ENCODE data around the gene ZBTB8OS.
"Not testable (repeated sequence)": the region's sequence is repeated elsewhere in the genome, so short reads cannot be mapped to it uniquely, and the experiment has no call there.

The ZBTB8OS gene
- total RNA-seq, result 6.2 to 24.0 (median 14.7) reads per million in 17 experiments

GRCh38 chr1:32650248-32650751 lies at the start of gene ZBTB8OS:
Gene ZBTB8OS, minus strand, starts transcription at chr1:32650550. Its CDS starts 21 bp downstream, at chr1:32650529.
- DNase-seq, result peak; percentile 95 to 99 (median 96)

- not testable (repeated sequence) for DNase-seq
Observed at GRCh38 chr1:32696996-32697395, 46.6 kb upstream of the ZBTB8OS start.

- DNase-seq, result no peak
Observed at GRCh38 chr1:32696041-32696440, 45.7 kb upstream of the ZBTB8OS start.

GRCh38 chr1:32695098-32695904 lies 45.0 kb upstream of the ZBTB8OS start:
- DNase-seq, result peak in 3 of 4 experiments; percentile 37 to 78 (median 46)

- no peak for DNase-seq
Observed at GRCh38 chr1:32693455-32694174, 43.3 kb upstream of the ZBTB8OS start.

GRCh38 chr1:32686387-32686786 lies 36.0 kb upstream of the ZBTB8OS start:
- DNase-seq, result no peak

- no peak for DNase-seq
Observed at GRCh38 chr1:32685498-32685897, 35.1 kb upstream of the ZBTB8OS start.

- DNase-seq, result no peak
Observed at GRCh38 chr1:32684167-32684811, 33.9 kb upstream of the ZBTB8OS start.

- no peak for DNase-seq
Observed at GRCh38 chr1:32683397-32683796, 33.0 kb upstream of the ZBTB8OS start.

- DNase-seq, result no peak
Observed at GRCh38 chr1:32681999-32682398, 31.6 kb upstream of the ZBTB8OS start.

- DNase-seq, result no peak
Observed at GRCh38 chr1:32681509-32681908, 31.2 kb upstream of the ZBTB8OS start.

- DNase-seq, result no peak
Observed at GRCh38 chr1:32680642-32681041, 30.3 kb upstream of the ZBTB8OS start.

- not testable (repeated sequence) for DNase-seq
Observed at GRCh38 chr1:32679993-32680392, 29.6 kb upstream of the ZBTB8OS start.

- DNase-seq, result no peak
Observed at GRCh38 chr1:32676945-32677344, 26.6 kb upstream of the ZBTB8OS start.

GRCh38 chr1:32668716-32669115 lies 18.4 kb upstream of the ZBTB8OS start:
- DNase-seq, result not testable (repeated sequence)

GRCh38 chr1:32666901-32667566 lies 16.7 kb upstream of the ZBTB8OS start:
- no peak for DNase-seq

GRCh38 chr1:32665915-32666314 lies 15.6 kb upstream of the ZBTB8OS start:
- no peak for DNase-seq

GRCh38 chr1:32659581-32659980 lies 9.2 kb upstream of the ZBTB8OS start:
- DNase-seq, result no peak

- no peak for DNase-seq
Observed at GRCh38 chr1:32652244-32652962, 2.1 kb upstream of the ZBTB8OS start.

GRCh38 chr1:32651461-32652073 lies 1.2 kb upstream of the ZBTB8OS start:
- peak in 1 of 4 experiments; percentile 85 for DNase-seq

- DNase-seq, result peak; percentile 99 to 100 (median 99)
Observed at GRCh38 chr1:32650752-32651460, 556 bp upstream of the ZBTB8OS start, which contains the start of gene RBBP4. Gene RBBP4, plus strand, starts transcription at chr1:32651208. Its CDS starts 99 bp downstream, at chr1:32651307.

Data from suppressor macrophage (primary cell).